ENCODE measurements around the gene SLC35E4. TPM values are rescaled to one million over a fixed set of nuclear protein-coding genes. Genes with fewer than 3 reads are reported as not detected.
A peak's percentile ranks its signal among the peaks of the same experiment; 100 is the strongest.

SLC35E4 gene
- total RNA-seq, 1 donor from 2014 or later = 4.1 TPM

DNA sequence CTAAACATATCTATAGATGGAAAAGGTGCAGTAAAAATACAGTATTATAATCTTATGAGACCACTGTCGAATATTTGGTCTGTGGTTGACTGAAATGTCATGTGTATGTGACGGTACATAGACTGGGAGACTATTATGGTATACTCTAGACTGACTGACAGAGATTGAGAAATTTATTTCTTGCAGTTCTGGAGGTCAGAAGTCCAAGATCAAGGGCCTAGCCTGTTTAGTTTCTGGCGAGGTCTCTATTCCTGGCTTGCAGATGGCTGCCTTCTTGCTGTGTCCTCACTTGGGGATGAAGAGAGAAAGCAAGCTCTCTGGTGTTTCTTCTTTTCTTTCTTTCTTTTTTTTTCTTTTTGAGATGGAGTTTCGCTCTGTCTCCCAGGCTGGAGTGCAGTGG lies 51.8 kb downstream of the SLC35E4 start:
- DNase-seq (ENCODE audit: low spot score in 2 of 2, unreplicated experiment in 2 of 2) = no peak
- H3K9me3 Mint-ChIP-seq = no peaks in the 10 kb centered on the region
- no peak overlapping the region for H3K4me3 Mint-ChIP-seq
- H3K4me1 Mint-ChIP-seq = no peaks in the 10 kb centered on the region
- no peaks in the 10 kb centered on the region for H3K36me3 Mint-ChIP-seq
- peaks cover 5% of the 10 kb centered on the region for H3K27me3 Mint-ChIP-seq (ENCODE audit: low read depth)
- no peak overlapping the region for H3K27ac Mint-ChIP-seq
- TF ChIP-seq, protein P1, sequence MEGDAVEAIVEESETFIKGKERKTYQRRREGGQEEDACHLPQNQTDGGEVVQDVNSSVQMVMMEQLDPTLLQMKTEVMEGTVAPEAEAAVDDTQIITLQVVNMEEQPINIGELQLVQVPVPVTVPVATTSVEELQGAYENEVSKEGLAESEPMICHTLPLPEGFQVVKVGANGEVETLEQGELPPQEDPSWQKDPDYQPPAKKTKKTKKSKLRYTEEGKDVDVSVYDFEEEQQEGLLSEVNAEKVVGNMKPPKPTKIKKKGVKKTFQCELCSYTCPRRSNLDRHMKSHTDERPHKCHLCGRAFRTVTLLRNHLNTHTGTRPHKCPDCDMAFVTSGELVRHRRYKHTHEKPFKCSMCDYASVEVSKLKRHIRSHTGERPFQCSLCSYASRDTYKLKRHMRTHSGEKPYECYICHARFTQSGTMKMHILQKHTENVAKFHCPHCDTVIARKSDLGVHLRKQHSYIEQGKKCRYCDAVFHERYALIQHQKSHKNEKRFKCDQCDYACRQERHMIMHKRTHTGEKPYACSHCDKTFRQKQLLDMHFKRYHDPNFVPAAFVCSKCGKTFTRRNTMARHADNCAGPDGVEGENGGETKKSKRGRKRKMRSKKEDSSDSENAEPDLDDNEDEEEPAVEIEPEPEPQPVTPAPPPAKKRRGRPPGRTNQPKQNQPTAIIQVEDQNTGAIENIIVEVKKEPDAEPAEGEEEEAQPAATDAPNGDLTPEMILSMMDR (IDR thresholded peaks at IDR 0.05; ENCODE audit: unreplicated experiment) = no peak

DNA sequence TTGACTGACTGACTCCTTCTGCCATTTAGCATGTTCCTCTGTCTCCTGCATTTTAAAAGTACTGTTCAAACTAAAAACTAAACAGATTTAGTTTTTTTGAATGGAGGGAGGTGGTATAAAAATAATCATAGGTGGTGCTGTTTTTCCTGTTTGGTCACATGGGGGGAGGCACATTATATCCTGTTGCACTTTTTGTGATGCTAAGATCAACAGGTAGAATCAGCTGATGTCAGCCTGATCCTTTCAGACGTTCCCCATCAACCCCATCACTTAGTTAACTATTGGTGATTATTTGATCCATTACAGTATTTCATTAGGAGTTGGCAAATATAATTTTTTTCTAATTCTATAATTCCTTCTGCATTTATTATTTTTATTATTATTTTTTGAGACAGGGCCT lies 54.0 kb downstream of the SLC35E4 start:
- H3K9me3 Mint-ChIP-seq = no peaks in the 10 kb centered on the region
- no peak for DNase-seq (ENCODE audit: low spot score in 2 of 2, unreplicated experiment in 2 of 2)
- peaks cover 5% of the 10 kb centered on the region for H3K27me3 Mint-ChIP-seq (ENCODE audit: low read depth)
- no peak overlapping the region for H3K27ac Mint-ChIP-seq
- H3K4me1 Mint-ChIP-seq = peaks cover 10% of the 10 kb centered on the region
- TF ChIP-seq, protein P1 (IDR thresholded peaks at IDR 0.05; ENCODE audit: unreplicated experiment) = no peak
- H3K4me3 Mint-ChIP-seq = no peak overlapping the region
- H3K36me3 Mint-ChIP-seq = no peaks in the 10 kb centered on the region

DNA sequence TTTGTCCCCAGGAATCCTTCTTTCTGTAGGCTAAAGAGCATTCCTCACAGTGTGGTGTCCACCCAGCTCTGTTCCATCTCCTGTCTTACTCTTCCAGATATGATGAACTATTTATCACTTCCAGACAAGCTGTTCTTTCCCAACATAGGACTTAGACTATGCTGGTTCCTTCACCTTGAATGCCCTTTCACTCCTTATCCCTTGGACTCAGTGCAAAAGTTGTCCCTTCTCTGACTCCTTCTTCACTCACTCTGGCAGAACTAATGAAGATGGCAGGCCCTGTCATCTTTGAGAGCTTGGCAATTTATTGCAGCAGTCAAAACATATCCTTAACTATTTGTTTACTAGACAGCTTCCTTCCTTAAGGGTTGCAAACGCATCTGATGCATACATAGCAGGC lies 55.6 kb downstream of the SLC35E4 start:
- no peaks in the 10 kb centered on the region for H3K9me3 Mint-ChIP-seq
- H3K4me1 Mint-ChIP-seq = peaks cover 20% of the 10 kb centered on the region
- no peak overlapping the region for H3K4me3 Mint-ChIP-seq
- H3K36me3 Mint-ChIP-seq = no peaks in the 10 kb centered on the region
- H3K27me3 Mint-ChIP-seq (ENCODE audit: low read depth) = peaks cover 5% of the 10 kb centered on the region
- DNase-seq (ENCODE audit: low spot score in 2 of 2, unreplicated experiment in 2 of 2) = no peak
- TF ChIP-seq, protein P1 (IDR thresholded peaks at IDR 0.05; ENCODE audit: unreplicated experiment) = no peak
- no peak overlapping the region for H3K27ac Mint-ChIP-seq

DNA sequence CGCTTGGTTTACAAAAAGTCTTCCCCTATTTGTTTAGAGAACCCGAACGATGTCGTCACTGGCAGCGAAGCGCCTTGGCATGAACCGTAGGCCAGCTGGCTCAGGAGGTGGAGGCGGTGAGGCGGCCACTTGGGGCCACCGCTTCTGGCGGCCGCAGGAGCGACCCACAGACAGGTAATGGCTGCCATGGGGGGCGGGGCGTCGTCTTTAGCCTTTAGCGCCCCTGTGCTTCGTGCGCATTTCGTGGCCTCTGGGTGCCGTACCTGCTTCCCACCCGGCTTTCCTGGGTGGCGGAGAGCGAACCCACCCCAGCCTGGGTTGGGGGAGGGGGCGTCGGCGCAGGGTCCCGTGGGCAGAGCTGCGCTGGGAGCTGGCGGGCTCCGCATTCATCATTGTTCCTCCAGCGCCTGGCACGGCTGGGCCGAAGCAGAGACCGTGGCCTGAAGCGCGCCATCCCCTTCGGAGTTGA lies 58.6 kb downstream of the SLC35E4 start:
- TF ChIP-seq, protein P1 (IDR thresholded peaks at IDR 0.05; ENCODE audit: unreplicated experiment) = no peak
- peak; percentile 53 to 70 for DNase-seq (ENCODE audit: low spot score in 2 of 2, unreplicated experiment in 2 of 2)
- Mint-ChIP-seq H3K4me1 (peaks cover 21% of the 10 kb centered on the region), H3K27ac (peak overlapping the region; percentile 98), H3K36me3 (no peaks in the 10 kb centered on the region), H3K9me3 (no peaks in the 10 kb centered on the region), H3K4me3 (peak overlapping the region; percentile 89), H3K27me3 (ENCODE audit: low read depth) (peaks cover 8% of the 10 kb centered on the region)

DNA sequence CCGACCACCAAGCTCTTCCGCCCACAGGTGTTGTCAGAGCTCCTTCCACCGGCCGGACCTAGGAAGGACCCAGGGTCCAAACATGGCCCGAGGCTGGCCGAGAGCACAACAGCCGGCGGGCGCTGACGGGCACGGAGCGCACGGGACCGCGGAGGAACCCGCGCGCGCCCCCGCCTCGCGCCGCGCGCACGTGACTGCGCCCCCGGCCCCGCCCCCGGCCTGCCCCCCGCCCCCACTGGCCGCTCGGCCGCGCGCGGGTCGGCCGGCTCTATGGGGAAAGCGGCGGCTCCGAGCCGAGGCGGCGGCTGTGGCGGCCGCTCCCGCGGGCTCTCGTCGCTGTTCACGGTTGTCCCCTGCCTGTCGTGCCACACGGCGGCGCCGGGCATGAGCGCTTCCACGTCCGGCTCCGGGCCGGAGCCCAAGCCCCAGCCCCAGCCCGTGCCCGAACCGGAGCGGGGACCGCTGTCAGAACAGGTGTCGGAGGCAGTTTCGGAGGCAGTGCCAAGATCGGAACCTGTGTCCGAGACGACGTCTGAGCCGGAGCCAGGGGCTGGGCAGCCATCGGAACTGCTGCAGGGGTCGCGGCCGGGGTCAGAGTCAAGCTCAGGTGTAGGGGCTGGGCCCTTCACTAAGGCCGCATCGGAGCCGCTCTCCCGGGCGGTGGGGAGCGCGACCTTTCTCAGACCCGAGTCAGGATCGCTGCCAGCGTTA lies 59.2 kb downstream of the SLC35E4 start, which contains the start of gene OSBP2:
Gene OSBP2, plus strand, starts transcription at position 235 of the 711 bp plus-strand sequence. Its CDS starts 36 bp downstream, at position 271.
- H3K4me3 Mint-ChIP-seq = peak within 1 kb of the TSS; percentile 89
- peaks cover 21% of the 10 kb centered on the region for H3K4me1 Mint-ChIP-seq
- peak; percentile 32 to 55 for DNase-seq (ENCODE audit: low spot score in 2 of 2, unreplicated experiment in 2 of 2)
- TF ChIP-seq, protein P1 (IDR thresholded peaks at IDR 0.05; ENCODE audit: unreplicated experiment) = no peak
- H3K36me3 Mint-ChIP-seq = no peaks in the 10 kb centered on the region
- peaks cover 8% of the 10 kb centered on the region for H3K27me3 Mint-ChIP-seq (ENCODE audit: low read depth)
- H3K9me3 Mint-ChIP-seq = no peaks in the 10 kb centered on the region
- H3K27ac Mint-ChIP-seq = peak within 1 kb of the TSS; percentile 98
